Suprapubic skin (tissue), 4 donors: ENCODE data around the gene ADRA1B. TPM values are rescaled to one million over a fixed set of nuclear protein-coding genes. Genes with fewer than 3 reads are reported as not detected.
A peak's percentile ranks its signal among the peaks of the same experiment; 100 is the strongest.

Experiments used
- DNase-seq, 2 donors: peaks; one replicate each; pipeline ENCODE4 v3.0.0-alpha.2; 2019; ENCODE audit warnings: low spot score in 2 of 2
- H3K27ac ChIP-seq: fragments of 200-600 bp; sonication (generic); one replicate; pipeline ENCODE4 v1.5.1; 2019
- H3K27me3 ChIP-seq: fragments of 200-600 bp; sonication (generic); one replicate; pipeline ENCODE4 v1.5.1; 2019
- H3K36me3 ChIP-seq: fragments of 200-600 bp; sonication (generic); one replicate; pipeline ENCODE4 v1.5.1; 2019
- H3K4me1 ChIP-seq: fragments of 200-600 bp; sonication (generic); one replicate; pipeline ENCODE4 v1.5.1; 2019
- H3K4me3 ChIP-seq: fragments of 200-600 bp; sonication (generic); one replicate; pipeline ENCODE4 v1.5.1; 2019; ENCODE audit warnings: mild to moderate bottlenecking
- H3K9me3 ChIP-seq: fragments of 200-600 bp; sonication (generic); one replicate; pipeline ENCODE4 v1.5.1; 2019
- CTCF ChIP-seq, 2 donors: fragments of 200-600 bp in 1 of 2; fragments of 450-650 bp in 1 of 2; sonication (generic) in 1 of 2; IDR thresholded peaks; one replicate each; pipeline ENCODE4 v1.5.1; 2016 to 2019; ENCODE audit warnings: antibody characterized with exemption in 2 of 2, mild to moderate bottlenecking in 1 of 2, moderate library complexity in 1 of 2
- EP300 ChIP-seq: sonication (generic); formaldehyde crosslinking; IDR thresholded peaks from one replicate; pipeline ENCODE4 v1.6.1; 2017; ENCODE audit warnings: antibody characterized with exemption
- POLR2A ChIP-seq, 2 donors: fragments of 450-650 bp; IDR thresholded peaks; one replicate each; pipeline ENCODE4 v1.6.1; 2017; ENCODE audit warnings: antibody characterized with exemption in 2 of 2, mild to moderate bottlenecking in 2 of 2, moderate library complexity in 2 of 2
- POLR2AphosphoS5 ChIP-seq, 3 donors: sonication (generic); formaldehyde crosslinking; IDR thresholded peaks; one replicate each; pipeline ENCODE4 v1.6.1; 2017; ENCODE audit warnings: antibody characterized with exemption in 3 of 3
- WGBS: methylation state at CpG from one replicate; pipeline ENCODE4 v1.1.5; 2018; 5-methylcytosine and 5-hydroxymethylcytosine counted together
- total RNA-seq, 4 donors: library from RNA; depleted of rRNA; stranded (reverse); fragments of >200 nt; gene quantifications; one replicate each; pipeline ENCODE4 v1.1.0, GENCODE V29; 2016

ADRA1B gene
- total RNA-seq, 4 donors from 2014 or later, result 0.36 to 0.64 (median 0.47) TPM; not detected in 1

GRCh38 chr5:159971514-159971913 lies 55.2 kb downstream of the ADRA1B start:
- no peak overlapping the region for H3K27ac ChIP-seq
- TF ChIP-seq EP300, result no peak
- no peak for TF ChIP-seq POLR2A (IDR thresholded peaks at IDR 0.05)
- TF ChIP-seq POLR2AphosphoS5 (IDR thresholded peaks at IDR 0.05), result no peak
- TF ChIP-seq CTCF (IDR thresholded peaks at IDR 0.05), result no peak
- DNase-seq, result no peak
- H3K4me3 ChIP-seq, result peak overlapping the region; percentile 45
- H3K4me1 ChIP-seq, result peaks cover 13% of the 10 kb centered on the region
- 47% methylated on average over 11 of the region's 11 CpGs for WGBS
- H3K36me3 ChIP-seq, result no peaks in the 10 kb centered on the region
- peaks cover 65% of the 10 kb centered on the region for H3K27me3 ChIP-seq
- H3K9me3 ChIP-seq, result no peaks in the 10 kb centered on the region

- H3K9me3 ChIP-seq, result no peaks in the 10 kb centered on the region
- peaks cover 60% of the 10 kb centered on the region for H3K27me3 ChIP-seq
- peaks cover 13% of the 10 kb centered on the region for H3K4me1 ChIP-seq
- TF ChIP-seq CTCF (IDR thresholded peaks at IDR 0.05) (no peak), EP300 (no peak), POLR2AphosphoS5 (IDR thresholded peaks at IDR 0.05) (no peak), POLR2A (IDR thresholded peaks at IDR 0.05) (no peak)
- no peak for DNase-seq
- H3K36me3 ChIP-seq, result no peaks in the 10 kb centered on the region
- 0% methylated on average over 12 of the region's 76 CpGs for whole genome bisulfite sequencing
- H3K27ac ChIP-seq, result no peak overlapping the region
- peak overlapping the region; percentile 45 for H3K4me3 ChIP-seq
These were observed 55.7 kb downstream of the ADRA1B start for GRCh38 chr5:159971931-159972461.

GRCh38 chr5:159972538-159973362 lies 56.5 kb downstream of the ADRA1B start:
- H3K27ac ChIP-seq, result no peak overlapping the region
- DNase-seq, result no peak
- peaks cover 57% of the 10 kb centered on the region for H3K27me3 ChIP-seq
- no peaks in the 10 kb centered on the region for H3K36me3 ChIP-seq
- TF ChIP-seq CTCF (IDR thresholded peaks at IDR 0.05) (no peak), POLR2AphosphoS5 (IDR thresholded peaks at IDR 0.05) (no peak), EP300 (no peak)
- WGBS, result 49% methylated on average over 41 of the region's 50 CpGs
- H3K4me1 ChIP-seq, result peaks cover 13% of the 10 kb centered on the region
- H3K9me3 ChIP-seq, result no peaks in the 10 kb centered on the region
- H3K4me3 ChIP-seq, result peak overlapping the region; percentile 45

GRCh38 chr5:159975462-159976019 lies 59.3 kb downstream of the ADRA1B start:
- H3K27me3 ChIP-seq, result peaks cover 53% of the 10 kb centered on the region
- TF ChIP-seq EP300 (no peak), POLR2A (IDR thresholded peaks at IDR 0.05) (no peak), POLR2AphosphoS5 (IDR thresholded peaks at IDR 0.05) (no peak), CTCF (IDR thresholded peaks at IDR 0.05) (no peak)
- WGBS, result 90% methylated on average over 1 of the region's 2 CpGs
- H3K4me3 ChIP-seq, result no peak overlapping the region
- no peaks in the 10 kb centered on the region for H3K36me3 ChIP-seq
- H3K9me3 ChIP-seq, result no peaks in the 10 kb centered on the region
- peaks cover 13% of the 10 kb centered on the region for H3K4me1 ChIP-seq
- H3K27ac ChIP-seq, result no peak overlapping the region
- no peak for DNase-seq

- TF ChIP-seq CTCF (IDR thresholded peaks at IDR 0.05), result no peak
- TF ChIP-seq EP300, result no peak
- no peak for TF ChIP-seq POLR2A (IDR thresholded peaks at IDR 0.05)
- TF ChIP-seq POLR2AphosphoS5 (IDR thresholded peaks at IDR 0.05), result no peak
- peaks cover 9% of the 10 kb centered on the region for H3K4me1 ChIP-seq
- H3K27ac ChIP-seq, result no peak overlapping the region
- DNase-seq, result no peak
- H3K27me3 ChIP-seq, result peaks cover 43% of the 10 kb centered on the region
- no peaks in the 10 kb centered on the region for H3K9me3 ChIP-seq
- H3K4me3 ChIP-seq, result no peak overlapping the region
- 85% methylated on average over 3 of the region's 3 CpGs for WGBS
- no peaks in the 10 kb centered on the region for H3K36me3 ChIP-seq
These were observed 60.6 kb downstream of the ADRA1B start for GRCh38 chr5:159976921-159977320.
